Measurements from ENCODE around the gene SLC47A2. TPM values are rescaled to one million over a fixed set of nuclear protein-coding genes. Genes with fewer than 3 reads are reported as not detected.
"Not testable (repeated sequence)": the region's sequence is repeated elsewhere in the genome, so short reads cannot be mapped to it uniquely, and the experiment has no call there.

The SLC47A2 gene, protein sequence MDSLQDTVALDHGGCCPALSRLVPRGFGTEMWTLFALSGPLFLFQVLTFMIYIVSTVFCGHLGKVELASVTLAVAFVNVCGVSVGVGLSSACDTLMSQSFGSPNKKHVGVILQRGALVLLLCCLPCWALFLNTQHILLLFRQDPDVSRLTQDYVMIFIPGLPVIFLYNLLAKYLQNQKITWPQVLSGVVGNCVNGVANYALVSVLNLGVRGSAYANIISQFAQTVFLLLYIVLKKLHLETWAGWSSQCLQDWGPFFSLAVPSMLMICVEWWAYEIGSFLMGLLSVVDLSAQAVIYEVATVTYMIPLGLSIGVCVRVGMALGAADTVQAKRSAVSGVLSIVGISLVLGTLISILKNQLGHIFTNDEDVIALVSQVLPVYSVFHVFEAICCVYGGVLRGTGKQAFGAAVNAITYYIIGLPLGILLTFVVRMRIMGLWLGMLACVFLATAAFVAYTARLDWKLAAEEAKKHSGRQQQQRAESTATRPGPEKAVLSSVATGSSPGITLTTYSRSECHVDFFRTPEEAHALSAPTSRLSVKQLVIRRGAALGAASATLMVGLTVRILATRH
- polyA plus RNA-seq (ENCODE audit: insufficient read length): 5.5 TPM
- long read RNA-seq, donor 1: 0 reads
- long read RNA-seq, donor 2: 0 reads
- long read RNA-seq, donor 3: 0 reads
- long read RNA-seq, donor 4: 0 reads
- long read RNA-seq, donor 5, partial matches to known transcripts: 0 of 2 reads
- long read RNA-seq, donor 5, other reads (novel, unspliced or antisense): 0 of 2 reads
- long read RNA-seq, donor 6: 0 reads
- long read RNA-seq, donor 7, partial matches to known transcripts: 0 of 1 reads
- long read RNA-seq, donor 7, other reads (novel, unspliced or antisense): 0 of 1 reads
- long read RNA-seq, donor 8, partial matches to known transcripts: 0 of 1 reads
- long read RNA-seq, donor 8, other reads (novel, unspliced or antisense): 0 of 1 reads

DNA sequence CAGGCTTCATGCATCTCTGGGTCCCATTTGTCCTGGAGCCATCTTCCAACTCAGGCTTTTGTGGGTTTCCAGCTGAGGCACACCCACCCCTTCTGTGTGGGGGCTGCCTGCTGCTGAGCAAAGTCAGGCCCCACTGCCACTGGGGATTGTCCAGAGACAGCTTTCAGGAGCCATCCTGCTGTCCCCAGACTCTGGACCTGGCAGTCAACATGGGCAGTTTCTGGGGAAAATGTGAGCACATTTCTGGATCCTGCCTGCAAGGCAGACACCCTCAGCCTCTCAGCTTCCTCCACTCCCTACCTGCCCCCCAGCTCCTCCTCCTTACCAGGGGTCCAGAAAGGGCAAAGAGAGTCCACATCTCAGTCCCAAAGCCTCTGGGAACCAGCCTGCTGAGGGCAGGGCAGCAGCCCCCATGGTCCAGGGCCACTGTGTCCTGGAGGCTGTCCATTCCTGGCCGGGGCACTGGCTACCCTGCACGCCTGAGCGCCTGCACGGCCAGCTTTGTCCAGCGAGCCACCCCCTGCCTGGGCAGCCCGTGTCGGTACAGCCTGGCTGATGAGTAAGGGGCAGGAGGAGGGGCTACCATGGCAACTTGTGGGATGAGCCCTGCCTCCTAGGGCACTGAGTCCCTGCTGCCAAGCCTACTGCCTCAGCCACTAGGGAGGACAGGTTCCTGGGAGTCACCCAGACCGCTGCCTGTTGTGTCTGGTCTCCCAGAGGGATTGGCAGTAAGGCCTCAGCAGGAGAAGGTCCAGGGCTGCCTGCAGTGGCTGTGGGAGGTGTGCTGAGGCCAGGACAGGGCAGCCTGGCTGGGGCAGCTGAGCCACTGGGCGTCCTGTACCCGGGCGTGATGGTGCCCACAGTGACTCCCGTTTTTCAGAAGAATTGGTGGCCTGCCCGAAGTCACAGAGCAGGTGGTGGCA is at the start of gene SLC47A2:
Gene SLC47A2 (minus strand): TSS at position 477 of the 923 bp plus-strand sequence. CDS start 29 bp downstream, at position 448.
- DNase-seq: no peak

DNA sequence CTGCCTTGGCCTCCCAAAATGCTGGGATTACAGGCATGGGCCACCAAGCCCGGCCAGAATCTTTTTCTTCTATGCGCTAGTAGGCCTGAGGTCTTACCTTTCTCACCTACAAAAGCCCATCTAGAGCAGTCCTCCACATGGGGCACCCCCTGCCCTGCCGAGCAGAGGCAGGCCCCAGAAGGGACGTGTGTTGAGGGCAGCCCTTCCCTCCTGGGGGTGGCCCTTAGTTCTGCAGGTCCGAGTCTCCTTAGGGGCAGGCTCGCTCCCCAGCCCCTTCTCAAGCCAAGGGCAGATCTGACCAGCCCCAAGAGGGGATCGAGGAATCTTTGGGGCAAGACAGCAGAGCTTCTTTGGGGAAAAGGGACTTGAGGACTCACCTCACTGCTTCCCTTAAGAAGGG is 49.6 kb upstream of the SLC47A2 start:
- no peak for DNase-seq

DNA sequence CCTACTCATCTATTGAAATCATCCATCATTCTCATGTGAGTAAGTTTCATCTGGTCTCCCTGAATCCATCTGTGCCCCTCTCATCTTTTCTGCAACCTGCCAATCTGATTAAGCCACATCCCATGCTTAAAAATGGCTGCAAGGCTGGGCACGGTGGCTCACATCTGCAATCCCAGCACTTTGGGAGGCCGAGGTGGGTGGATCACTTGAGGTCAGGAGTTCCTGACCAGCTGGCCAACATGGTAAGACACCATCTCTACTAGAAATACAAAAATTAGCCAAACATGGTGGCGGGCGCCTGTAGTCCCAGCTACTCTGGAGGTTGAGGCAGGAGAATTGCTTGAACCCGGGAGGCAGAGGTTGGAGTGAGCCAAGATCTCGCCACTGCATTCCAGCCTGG is 47.6 kb upstream of the SLC47A2 start:
- not testable (repeated sequence) for DNase-seq

DNA sequence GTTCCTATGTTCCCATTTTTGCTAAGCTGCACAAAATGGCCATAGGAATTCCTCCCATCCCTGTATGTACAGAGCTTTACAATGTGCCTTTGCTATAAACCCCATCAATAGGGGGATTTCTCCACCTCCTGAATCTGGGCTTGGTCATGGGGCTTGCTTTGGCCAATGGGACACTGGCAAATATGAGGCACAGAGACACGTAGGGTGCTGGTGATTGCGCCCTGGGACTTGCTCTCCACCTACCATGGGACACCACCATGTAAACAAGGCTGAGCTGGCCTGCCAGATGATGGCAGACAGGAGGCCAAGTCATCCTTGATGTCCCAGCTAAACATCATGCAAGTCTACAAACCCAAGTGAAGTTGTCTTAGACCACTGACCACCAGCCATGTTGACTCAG is 47.0 kb upstream of the SLC47A2 start:
- no peak for DNase-seq

DNA sequence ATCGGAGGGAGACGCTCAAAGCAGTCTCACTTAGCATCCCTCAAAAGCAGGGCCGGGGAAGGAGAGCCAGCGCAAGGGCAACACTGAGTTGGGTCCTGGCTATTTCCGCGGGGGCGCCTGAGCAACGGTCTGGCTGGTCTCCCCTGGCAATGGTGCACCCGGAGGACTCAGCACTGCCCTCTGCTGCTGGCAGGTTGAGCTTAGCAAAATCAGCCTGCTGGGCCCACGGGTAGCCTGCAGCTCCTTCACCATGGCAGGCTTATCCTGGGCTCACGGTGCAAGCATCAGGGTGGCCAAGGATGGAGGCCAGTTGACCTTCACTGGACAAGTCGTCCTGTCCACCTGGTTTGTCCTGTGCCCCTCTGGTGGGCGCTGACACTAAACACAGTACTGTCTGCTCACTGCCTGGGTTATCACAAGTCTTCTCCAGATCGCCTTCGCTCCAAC is 46.2 kb upstream of the SLC47A2 start:
- peak; percentile 75 for DNase-seq

DNA sequence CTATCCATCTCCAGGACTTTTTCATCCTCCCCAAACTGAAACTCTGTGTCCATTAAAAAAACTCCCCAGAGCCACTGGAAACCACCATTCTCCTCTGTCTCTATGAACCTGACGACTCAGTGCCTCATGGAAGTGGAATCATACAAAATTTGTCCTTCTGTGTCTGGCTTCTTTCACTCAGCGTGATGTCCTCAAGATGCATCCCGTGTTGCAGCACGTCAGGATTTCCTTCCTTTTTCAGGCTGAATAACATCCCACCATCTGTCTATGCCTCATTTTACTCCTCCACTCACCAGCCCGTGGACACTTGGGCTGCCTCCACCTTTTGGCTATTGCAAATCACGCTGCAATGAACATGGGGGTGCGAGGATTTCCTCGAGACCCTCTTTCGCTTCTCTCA is 44.4 kb upstream of the SLC47A2 start:
- no peak for DNase-seq

DNA sequence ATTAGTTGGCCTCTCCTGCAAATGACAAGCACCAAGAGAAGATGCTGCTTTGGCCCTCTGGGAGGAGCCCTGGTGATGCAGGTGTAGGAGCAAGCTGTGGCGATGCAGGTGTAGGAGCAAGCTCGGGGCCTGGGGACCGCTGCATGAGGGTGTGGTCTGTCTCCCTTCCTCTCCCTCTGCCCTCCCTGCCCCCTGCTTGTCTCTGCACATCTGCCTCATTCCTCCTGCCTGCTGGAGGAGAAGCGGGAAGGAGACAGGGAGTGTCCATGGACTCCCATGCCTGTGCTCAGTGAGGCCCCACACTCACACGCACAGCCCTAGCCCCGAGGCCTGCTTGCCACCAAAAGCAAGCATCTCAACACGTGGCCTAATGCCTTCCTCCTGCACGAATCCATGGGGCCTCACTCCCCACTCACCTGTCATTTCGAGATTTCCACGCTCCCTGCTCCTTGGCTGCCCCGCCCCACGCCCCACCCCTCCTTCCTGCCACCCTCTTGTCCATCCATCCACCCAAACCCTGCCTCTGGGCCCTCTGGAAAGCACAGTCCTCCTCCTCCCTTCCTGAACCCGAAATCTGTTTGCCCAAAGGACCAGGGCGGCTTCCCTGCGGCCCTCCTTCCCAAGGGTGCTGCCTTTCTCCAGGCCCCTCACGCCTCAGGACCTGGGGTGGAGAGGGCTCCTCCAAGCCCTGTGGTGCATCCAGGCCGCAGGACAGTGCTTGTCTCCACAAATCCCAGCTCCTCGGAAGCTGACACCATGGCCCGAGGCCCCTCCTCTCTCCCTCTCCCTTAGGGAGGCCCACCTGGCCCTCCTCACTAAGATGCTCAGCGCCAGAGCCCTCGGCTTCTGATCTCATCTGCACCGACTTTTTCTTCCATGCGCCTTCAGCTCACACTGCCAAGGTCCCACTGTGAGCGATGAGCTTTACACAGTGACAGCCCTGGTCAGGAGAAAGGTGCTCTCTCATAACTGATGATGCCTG is 43.5 kb upstream of the SLC47A2 start:
- DNase-seq: no peak

DNA sequence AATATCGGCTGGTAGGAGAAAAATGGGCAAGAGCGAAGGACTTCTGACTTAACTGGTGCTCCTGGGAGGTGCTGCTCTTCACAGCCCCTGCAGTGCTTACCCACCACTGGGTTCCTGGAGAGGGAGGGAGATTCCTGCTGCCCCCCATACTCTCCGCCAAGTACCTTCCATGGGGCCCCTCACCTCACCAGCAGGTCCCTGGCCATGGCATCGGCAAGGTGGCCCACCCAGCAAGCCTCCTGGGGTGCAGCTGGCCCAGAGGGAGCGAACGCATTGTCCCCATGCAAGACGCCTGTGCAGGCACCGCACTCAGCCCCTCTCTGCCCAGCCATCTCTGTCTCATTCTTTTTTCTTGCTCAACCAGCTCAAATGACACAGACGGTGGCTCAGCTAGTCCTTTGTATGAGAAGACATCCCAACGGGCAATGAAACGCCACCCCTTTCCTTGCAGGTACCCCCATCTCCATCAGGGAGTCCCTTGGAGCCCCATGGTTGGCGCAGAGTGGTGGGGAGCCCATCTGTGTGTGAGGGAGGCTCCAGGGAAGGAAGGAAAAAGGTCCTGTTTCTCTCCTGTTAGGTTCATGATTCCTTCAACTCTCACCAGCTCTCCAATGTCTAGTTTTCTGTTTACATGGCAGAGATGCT is 41.3 kb upstream of the SLC47A2 start:
- no peak for DNase-seq

DNA sequence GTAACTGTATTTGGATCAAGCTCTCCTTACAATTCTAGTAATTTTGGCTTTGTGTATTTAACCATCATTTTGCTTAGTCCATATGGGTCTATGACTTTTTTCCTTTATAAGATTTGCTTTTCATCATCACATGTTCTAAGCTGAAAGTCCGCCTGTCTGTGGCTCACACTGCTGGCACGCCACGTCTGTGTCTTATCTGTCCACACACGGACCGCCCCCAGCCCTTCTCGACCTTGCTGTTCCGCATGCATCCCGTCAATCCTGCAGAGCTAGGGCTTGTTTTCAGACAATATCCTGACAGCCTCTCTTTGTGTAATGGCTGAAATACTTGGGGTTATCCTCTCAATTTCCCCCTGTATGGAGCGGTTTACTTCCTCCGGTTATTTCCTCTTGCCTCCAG is 40.2 kb upstream of the SLC47A2 start:
- DNase-seq: no peak

DNA sequence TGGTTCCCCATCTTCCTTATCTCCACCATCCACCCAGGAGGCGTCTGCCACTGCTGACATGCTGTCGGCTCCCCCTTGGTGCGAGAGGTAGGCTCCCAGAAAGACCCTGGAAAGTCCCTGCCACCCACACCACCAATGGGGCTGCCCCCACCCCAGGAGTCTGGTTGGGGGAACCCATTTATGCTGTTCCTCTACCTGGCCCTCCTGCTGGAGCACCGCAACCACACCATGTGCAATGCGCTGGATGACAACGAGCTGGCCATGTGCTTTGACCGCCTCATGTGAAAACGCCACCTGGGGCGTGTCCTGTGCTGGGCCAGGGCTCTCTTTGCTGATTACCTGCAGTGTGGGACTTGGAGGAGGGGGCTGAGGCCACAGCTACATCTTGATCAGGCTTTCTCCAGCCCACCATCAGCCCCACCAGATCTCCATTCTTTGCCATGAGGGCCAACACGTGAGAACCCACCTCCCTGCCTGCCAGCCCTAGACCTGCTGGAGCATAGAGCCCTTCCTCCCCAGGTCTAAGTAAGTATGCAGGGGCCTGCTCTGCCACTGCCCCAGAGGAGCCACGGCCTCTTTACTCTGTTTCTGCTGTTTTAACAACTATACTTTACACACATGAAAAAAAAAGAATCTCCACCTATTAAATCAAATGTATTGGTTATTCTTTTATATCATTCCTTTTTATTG is 39.6 kb upstream of the SLC47A2 start:
- DNase-seq: no peak

DNA sequence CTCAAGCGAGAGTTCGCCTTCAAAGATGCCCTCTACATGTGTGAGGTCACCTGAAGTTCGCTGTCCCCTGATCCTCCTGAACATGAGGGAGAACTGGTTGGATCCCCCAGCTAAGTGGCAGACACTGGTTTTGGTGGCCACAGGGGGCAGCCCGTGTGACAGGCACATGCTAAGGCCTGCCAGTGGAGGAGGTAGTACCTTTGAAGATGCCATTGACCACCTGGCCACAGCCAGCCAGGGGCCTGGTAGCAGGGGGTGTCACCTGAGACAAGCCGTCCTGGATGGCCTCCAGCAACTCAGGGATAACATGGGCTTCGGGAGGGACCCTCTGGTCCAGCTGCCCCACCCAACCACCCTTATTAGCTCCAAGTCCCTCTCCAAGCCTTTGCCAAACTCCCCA is 39.0 kb upstream of the SLC47A2 start:
- DNase-seq: no peak

DNA sequence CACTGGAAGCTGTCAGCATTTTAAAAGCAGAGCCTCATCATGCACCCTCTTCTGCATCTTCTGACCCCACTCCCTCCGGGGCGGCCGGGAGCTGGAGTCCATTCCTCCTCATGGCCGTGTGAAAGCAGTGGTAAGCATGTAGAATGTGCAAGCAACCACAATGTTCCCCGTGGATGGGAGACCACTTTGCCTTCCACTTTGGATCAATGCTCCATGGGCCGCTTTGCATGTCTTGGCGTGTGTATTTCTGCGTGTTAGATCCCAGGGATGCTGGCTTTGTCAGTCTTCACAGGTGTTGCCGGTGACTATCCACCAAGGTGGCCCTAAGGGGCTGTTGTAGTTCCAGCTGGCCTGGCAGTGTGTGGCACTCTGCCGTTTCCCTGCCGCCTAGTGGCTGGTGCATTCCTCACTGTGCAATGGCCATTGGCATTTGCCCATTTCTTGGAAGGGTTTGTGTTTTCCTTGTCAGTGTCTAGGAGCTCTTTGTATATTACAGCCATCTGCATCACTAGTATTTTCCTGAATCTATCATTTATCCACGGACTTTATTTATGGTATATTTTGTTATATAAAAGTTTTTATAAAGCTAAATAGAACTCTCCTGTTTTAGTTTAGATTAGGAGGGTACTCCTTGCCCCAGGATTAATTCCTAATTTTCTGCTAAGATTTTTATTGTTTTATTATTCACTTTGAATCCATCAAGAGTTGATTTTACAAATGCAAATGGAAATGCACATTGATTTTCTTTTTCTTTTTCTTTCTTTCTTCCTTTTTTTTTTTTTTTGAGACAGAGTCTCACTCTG is 37.5 kb upstream of the SLC47A2 start:
- DNase-seq: no peak

DNA sequence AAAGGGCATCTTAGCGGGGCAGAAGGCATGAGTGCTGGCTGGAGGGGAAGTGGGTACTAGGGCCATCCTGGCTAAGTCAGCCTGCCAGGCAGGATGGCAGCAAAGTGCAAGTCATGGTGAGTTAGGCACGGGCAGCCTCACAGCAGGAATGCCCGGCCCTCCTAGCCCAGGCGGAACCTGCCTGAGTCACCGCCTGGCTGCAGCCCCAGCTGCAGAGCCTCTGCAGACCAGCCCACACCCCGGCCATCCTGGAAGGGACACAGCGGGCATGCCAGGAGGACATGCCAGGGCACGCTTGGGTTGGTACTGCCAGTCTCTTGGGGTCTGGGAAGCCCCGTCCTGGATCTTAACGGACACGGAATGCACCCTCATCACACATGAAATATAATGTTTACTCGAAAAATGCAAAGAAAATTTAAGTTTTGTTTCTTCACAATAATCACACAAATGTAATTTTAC is 36.7 kb upstream of the SLC47A2 start:
- DNase-seq: no peak

DNA sequence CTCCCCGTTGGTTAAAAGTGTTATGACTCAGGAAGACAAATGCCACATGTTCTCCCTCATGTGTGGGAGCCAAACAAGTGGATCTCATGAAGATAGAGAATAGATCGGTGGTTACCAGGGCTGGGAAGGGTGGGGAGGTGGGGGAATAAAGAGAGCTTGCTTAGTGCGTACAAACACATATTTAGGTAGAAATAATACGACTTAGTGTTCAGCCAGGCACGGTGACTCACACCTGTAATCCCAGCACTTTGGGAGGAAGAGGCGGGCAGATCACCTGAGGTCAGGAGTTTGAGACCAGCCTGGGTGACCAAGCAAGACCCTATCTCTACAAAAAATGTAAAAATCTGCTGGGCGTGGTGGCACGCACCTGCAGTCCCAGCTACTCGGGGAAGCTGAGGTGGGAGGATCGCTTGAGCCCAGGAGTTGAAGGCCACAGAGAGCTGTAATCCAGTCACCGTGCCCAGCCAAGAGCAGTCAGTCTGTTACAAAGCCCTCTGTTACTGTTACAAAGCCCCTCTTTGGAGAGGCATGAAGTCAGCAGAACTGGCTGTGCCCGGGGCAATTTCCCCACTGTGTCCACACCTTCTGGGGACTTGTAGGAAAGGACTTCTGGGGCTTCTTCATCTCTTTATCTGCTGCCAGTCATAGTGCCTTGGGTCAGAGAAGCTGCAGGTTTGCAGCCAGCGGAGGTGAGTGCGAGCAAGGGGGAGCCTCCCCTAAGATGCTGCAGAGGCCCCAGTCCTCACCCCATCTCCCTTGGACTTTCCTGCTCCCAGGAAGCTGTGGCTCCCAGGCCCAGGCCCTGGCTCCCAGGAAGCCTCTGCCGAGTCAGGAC is 36.0 kb upstream of the SLC47A2 start:
- no peak for DNase-seq

DNA sequence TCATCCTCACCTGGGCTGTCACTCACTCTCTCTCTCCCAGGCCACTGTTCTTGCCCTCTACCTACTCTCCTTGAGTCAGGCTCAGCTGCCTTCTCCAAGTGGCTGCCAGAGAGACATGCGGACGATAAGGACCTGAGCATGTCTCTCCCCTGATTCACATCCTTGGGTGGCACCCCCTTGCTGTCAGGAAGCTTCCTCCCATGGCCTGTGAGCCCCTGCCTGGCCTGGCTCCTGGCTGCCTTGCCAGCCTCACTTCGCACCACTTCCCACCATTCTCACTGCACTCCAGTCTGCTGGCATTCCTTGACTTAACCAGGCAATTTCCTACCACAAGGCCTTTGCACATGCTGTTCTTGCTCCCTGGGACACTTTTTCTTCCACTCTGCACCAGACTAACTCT is 34.5 kb upstream of the SLC47A2 start:
- DNase-seq: no peak

DNA sequence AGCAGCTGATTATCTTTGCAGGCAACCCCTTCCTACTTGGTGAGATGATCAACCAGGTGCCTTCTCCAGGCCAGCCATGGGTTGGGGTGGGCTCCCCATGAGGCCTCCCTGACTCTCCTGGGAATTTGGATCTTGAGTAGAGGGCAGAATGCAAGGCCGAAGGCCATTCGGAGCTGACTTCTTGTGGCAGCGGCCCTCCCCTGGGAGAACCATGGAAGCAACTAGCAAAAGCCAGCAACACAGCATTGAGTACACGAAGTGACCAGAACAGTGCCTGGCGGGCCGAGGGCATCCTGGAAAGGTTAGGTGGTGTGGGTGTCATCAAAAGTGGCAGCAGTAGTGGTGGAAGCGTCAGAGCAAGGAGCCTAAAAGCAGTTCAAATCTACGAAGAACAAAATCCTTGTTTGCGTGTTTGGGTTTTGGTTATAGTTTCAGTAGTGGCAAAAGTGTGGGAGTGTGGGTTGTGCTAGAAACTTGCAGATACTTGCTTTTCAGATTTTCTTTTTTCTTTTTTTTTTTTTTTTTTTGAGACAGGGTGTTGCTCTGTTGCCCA is 33.7 kb upstream of the SLC47A2 start:
- DNase-seq: no peak

DNA sequence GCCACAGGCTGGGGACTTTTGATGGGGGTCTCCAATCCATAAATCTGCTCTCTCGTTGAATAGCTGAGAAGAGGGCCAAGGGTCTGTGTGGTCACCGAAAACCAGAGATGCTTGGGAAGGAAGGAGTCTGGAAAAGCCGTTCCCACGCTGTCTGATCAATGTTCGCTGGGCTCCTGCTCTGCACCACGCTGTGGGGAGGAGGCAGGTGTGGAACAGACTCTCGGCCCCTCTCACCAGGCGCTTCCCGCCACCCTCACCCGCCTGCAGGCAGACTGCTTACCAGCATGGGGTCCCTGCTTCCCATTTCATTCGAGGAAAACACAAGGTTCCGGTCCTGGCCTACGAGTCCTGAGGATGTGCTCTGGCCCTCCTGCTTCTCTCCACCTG is 32.4 kb upstream of the SLC47A2 start:
- DNase-seq: no peak
